Measurements from ENCODE around the gene SRPRA.
A peak's percentile ranks its signal among the peaks of the same experiment; 100 is the strongest.

SRPRA gene

DNA sequence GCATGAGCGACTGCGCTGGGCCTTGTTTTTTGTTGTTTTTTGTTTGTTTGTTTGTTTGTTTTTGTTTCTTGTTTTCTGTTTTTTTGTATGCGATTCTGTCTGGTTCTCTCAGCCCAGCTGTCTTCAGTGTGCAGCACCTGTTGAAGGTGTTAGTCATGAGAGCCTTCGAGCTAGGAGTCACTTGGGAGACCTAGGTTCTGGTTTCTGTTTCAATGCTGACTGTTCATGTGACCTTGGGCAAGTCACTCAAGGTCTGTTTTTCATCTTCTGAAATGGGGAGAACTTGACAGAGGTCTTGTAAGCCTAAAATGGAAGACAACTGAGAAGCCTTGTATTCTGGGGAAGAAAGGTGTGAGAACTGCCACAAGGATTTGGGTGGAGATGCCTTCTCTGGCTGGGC, 37.0 kb upstream of the SRPRA start:
- Histone ChIP-seq H3K9me3 (ENCODE audit: severe bottlenecking) (no peaks in the 10 kb centered on the region), H3K27ac (no peak overlapping the region), H3K4me3 (ENCODE audit: low read depth, low read length) (no peak overlapping the region), H3K36me3 (peaks cover 28% of the 10 kb centered on the region), H3K27me3 (ENCODE audit: insufficient read depth, low read depth, severe bottlenecking) (no peaks in the 10 kb centered on the region)
- TF ChIP-seq, protein P1, sequence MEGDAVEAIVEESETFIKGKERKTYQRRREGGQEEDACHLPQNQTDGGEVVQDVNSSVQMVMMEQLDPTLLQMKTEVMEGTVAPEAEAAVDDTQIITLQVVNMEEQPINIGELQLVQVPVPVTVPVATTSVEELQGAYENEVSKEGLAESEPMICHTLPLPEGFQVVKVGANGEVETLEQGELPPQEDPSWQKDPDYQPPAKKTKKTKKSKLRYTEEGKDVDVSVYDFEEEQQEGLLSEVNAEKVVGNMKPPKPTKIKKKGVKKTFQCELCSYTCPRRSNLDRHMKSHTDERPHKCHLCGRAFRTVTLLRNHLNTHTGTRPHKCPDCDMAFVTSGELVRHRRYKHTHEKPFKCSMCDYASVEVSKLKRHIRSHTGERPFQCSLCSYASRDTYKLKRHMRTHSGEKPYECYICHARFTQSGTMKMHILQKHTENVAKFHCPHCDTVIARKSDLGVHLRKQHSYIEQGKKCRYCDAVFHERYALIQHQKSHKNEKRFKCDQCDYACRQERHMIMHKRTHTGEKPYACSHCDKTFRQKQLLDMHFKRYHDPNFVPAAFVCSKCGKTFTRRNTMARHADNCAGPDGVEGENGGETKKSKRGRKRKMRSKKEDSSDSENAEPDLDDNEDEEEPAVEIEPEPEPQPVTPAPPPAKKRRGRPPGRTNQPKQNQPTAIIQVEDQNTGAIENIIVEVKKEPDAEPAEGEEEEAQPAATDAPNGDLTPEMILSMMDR (IDR thresholded peaks at IDR 0.05; ENCODE audit: low read depth, low read length): no peak
- no peak for DNase-seq

DNA sequence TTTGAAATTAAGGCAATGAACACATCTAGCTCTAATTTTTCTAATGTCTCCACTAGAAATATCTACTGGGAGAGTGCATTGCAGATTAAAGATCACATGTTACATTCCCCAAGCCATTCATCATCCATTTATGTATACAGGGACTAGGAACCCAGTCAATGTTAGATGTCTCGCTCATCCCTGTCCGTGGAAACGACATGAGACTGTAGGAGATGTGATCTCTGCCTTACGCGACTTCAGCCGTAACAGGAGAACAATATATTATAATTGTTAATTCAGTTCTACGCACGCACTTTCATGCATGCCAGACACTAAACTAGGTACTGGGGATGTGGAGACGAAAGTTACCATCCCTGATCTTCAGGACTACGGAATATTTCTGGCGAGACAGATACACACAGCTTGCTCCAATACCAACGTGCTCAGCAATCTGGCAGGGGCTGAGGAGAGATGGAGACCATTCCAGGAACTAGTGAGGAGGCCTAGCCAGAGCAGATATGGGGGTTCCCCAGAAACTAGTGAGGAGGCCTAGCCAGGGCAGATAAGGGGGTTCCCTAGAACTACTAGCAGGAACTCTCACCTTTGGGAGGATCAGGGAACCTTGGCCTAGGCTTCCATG, 35.9 kb upstream of the SRPRA start:
- no peaks in the 10 kb centered on the region for H3K9me3 ChIP-seq (ENCODE audit: severe bottlenecking)
- TF ChIP-seq, protein P1 (IDR thresholded peaks at IDR 0.05; ENCODE audit: low read depth, low read length): no peak
- peak overlapping the region; percentile 90 for H3K4me3 ChIP-seq (ENCODE audit: low read depth, low read length)
- H3K27me3 ChIP-seq (ENCODE audit: insufficient read depth, low read depth, severe bottlenecking): no peaks in the 10 kb centered on the region
- DNase-seq: no peak
- H3K36me3 ChIP-seq: peaks cover 31% of the 10 kb centered on the region
- peak overlapping the region; percentile 96 for H3K27ac ChIP-seq

DNA sequence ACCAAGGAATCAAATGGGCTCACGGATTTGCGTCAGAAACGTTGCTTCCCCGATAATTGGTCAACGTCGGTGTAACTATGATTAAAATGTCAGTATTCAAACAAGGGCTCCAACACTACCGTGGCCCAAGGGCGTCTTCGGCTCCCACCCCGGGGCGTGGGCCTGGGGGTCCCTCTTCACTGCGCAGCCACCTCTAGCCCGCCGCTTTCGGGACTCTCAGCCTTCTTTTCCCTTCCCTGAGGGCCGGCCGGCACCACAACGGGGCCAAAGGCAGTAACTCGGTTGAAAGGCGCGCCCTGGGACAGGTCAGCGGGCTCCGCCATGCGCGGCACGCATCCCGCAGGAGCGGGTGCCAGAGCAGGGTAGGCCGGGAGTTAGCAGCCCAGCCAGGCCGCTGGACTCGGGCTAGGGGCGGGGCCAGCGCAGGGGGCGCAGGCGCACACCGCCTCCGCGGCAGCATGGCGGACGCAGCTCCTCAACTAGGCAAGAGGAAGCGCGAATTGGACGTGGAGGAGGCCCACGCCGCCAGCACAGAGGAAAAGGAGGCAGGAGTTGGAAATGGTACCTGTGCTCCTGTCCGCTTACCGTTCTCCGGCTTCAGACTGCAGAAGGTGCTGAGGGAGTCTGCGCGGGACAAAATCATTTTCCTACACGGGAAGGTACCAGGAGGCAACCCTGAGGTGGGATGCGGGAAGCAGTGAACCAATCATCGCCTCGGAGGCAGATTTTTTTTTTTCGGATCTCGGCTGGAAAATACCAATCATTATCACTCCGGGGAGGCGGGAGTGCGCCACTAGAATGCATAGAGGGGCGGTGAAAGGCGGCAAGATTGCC, 35.1 kb upstream of the SRPRA start, which contains the start of gene DCPS:
TSS of gene DCPS (plus strand) at position 438 of the 834 bp plus-strand sequence. CDS start at position 459, 21 bp downstream.
- peak; percentile 88 for DNase-seq
- peak within 1 kb of the TSS; percentile 96 for H3K27ac ChIP-seq
- no peaks in the 10 kb centered on the region for H3K9me3 ChIP-seq (ENCODE audit: severe bottlenecking)
- H3K36me3 ChIP-seq: peaks cover 27% of the 10 kb centered on the region
- H3K4me3 ChIP-seq (ENCODE audit: low read depth, low read length): peak within 1 kb of the TSS; percentile 90
- TF ChIP-seq, protein P1 (IDR thresholded peaks at IDR 0.05; ENCODE audit: low read depth, low read length): no peak
- H3K27me3 ChIP-seq (ENCODE audit: insufficient read depth, low read depth, severe bottlenecking): no peaks in the 10 kb centered on the region

DNA sequence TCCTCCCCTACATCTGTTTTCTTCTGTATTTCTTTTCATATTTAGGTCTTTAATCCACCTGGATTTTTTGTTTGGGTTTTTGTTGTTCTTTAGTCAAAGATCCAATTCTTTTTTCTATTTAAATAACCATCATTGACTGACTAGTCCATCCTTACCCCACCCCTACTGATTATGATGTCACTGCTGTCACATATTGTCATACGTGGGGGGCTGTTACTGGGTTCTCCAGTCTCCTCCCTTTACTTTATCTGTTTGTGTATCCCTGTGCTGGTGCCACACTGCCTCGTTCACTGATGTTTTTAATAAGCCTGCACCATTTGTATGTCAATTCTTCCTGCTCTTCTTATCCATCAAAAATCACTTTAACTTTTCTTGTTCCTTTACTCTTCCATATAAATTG, 28.3 kb upstream of the SRPRA start:
- no peak for DNase-seq
- TF ChIP-seq, protein P1 (IDR thresholded peaks at IDR 0.05; ENCODE audit: low read depth, low read length): no peak
- H3K36me3 ChIP-seq: peaks cover 32% of the 10 kb centered on the region
- no peaks in the 10 kb centered on the region for H3K27me3 ChIP-seq (ENCODE audit: insufficient read depth, low read depth, severe bottlenecking)
- H3K4me3 ChIP-seq (ENCODE audit: low read depth, low read length): no peak overlapping the region
- no peak overlapping the region for H3K27ac ChIP-seq
- no peaks in the 10 kb centered on the region for H3K9me3 ChIP-seq (ENCODE audit: severe bottlenecking)

DNA sequence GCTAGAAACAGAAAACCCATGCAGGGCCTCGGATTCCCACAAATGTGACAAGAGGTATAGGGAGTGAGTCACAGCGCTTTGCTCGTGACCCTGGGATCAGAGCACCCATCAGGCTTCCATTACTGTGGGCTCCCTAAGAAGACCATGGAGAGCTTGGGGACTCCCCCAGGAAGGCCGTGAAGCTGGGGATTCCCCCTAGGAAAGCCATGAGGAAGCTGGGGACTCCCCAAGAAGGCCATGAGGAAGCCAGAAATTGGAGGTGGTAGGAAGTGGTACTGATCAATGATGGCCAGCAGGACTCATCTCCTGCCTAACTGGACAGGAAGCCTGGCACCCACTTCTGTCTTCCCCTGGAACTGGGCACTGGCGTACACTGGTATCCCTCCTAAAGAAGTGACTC, 25.0 kb upstream of the SRPRA start:
- Histone ChIP-seq H3K4me3 (ENCODE audit: low read depth, low read length) (no peak overlapping the region), H3K27ac (no peak overlapping the region), H3K36me3 (peaks cover 25% of the 10 kb centered on the region), H3K27me3 (ENCODE audit: insufficient read depth, low read depth, severe bottlenecking) (no peaks in the 10 kb centered on the region), H3K9me3 (ENCODE audit: severe bottlenecking) (no peaks in the 10 kb centered on the region)
- TF ChIP-seq, protein P1 (IDR thresholded peaks at IDR 0.05; ENCODE audit: low read depth, low read length): no peak
- no peak for DNase-seq

All from WERI-Rb-1 (cell line).